ACC112 (cell line): ENCODE measurements around the gene KCNMB2.
"Not testable (repeated sequence)": the region's sequence is repeated elsewhere in the genome, so short reads cannot be mapped to it uniquely, and the experiment has no call there.

ENCODE experiments used
- H2AFZ ChIP-seq: fragments of 200-600 bp; sonication (generic); one replicate; pipeline ENCODE4 v1.6.0; 2017; ENCODE audit warnings: antibody characterized with exemption, low read length; ENCODE audit not compliant: unreplicated experiment
- H3K27ac ChIP-seq: fragments of 200-600 bp; sonication (generic); 2 replicates; pipeline ENCODE4 v1.5.1; 2014; ENCODE audit warnings: low read depth, mild to moderate bottlenecking, antibody characterized with exemption, low read length, moderate library complexity
- H3K27me3 ChIP-seq: fragments of 200-600 bp; sonication (generic); 2 replicates; pipeline ENCODE4 v1.6.1; 2014; ENCODE audit warnings: mild to moderate bottlenecking, antibody characterized with exemption, low read length, moderate library complexity, mixed read lengths; ENCODE audit not compliant: insufficient read depth
- H3K36me3 ChIP-seq: fragments of 200-600 bp; sonication (generic); 2 replicates; pipeline ENCODE4 v1.6.1; 2016; ENCODE audit warnings: mild to moderate bottlenecking, antibody characterized with exemption, low read length, moderate library complexity, mixed read lengths; ENCODE audit not compliant: insufficient read depth
- H3K4me1 ChIP-seq: fragments of 200-600 bp; sonication (generic); one replicate; pipeline ENCODE4 v1.6.1; 2016; ENCODE audit warnings: low read length, mixed read lengths; ENCODE audit not compliant: insufficient read depth, unreplicated experiment, control insufficient read depth
- H3K4me3 ChIP-seq: fragments of 200-600 bp; sonication (generic); 2 replicates; pipeline ENCODE4 v1.5.1; 2014; ENCODE audit warnings: mild to moderate bottlenecking, low read depth, low read length
- H3K79me2 ChIP-seq: fragments of 200-600 bp; sonication (generic); one replicate; pipeline ENCODE4 v1.6.0; 2016; ENCODE audit warnings: low read length; ENCODE audit not compliant: control insufficient read depth, unreplicated experiment, insufficient read depth

Gene KCNMB2

DNA sequence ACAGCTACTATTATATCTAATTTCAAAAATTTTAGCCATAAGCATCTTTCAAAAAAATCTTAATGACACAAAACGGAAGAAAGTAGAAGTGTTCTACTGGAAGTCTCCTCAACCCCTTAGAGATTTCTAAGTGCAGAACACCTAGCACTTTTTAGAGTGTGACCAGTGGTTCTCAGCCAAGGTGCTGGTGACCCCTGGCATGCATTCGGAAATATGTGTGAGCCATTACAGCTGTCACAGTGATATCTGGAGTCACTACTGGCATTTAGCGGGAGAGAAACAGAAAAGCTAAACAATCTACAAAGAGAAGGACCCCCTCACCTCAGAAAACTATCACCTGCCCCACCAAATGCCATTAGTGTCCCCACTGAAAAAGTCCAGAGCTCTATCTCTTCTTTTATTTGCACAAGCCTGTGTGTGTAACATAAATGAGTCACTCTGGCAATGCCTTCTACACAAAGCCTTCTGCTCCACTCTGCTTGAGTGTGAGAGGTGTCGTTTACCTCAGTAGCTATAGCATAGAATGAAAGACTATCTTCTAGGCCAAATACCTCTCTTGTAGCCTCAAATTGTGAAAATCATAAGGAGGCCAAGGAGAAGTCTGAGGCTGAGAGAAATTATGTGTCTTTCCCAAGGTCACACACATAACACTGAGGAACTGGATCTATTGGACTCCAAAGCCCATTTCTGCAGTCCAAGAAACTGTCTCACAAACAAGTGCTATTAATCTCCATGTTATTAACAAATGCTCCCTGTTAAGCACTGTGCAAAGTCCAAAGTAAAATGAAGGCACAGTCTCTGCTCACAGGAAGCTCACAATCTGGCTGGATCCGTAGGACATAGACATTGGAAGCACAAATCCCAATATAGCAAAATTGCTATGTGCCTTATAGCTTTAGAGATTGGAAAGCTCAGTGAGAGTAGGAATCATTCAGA lies 28.5 kb upstream of the KCNMB2 start:
- Histone ChIP-seq H3K36me3 (no peaks in the 10 kb centered on the region), H3K79me2 (no peaks in the 10 kb centered on the region), H3K4me3 (no peak overlapping the region), H3K27ac (no peak overlapping the region), H3K4me1 (no peaks in the 10 kb centered on the region), H2AFZ (no peak overlapping the region), H3K27me3 (no peaks in the 10 kb centered on the region)

DNA sequence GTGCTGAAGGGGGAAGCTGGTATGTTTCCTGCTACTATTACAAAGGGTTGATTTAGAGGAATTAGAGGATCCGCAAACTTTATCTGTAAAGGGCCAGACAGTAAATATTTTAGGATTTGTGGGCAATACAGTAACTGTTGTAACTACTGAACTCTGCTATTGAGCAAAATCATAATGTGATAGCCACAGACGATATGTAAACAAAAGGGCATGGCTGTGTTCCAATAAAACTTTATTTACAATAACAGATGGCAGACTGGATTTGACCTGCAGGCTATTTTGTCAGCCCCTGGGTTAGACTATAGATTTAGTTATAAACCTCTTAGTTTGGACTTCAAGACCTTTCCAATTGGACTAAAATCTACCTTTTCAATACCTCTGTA lies 27.8 kb upstream of the KCNMB2 start:
- Histone ChIP-seq H3K36me3 (no peaks in the 10 kb centered on the region), H2AFZ (no peak overlapping the region), H3K4me1 (no peaks in the 10 kb centered on the region), H3K27me3 (no peaks in the 10 kb centered on the region), H3K27ac (no peak overlapping the region), H3K79me2 (no peaks in the 10 kb centered on the region), H3K4me3 (no peak overlapping the region)

DNA sequence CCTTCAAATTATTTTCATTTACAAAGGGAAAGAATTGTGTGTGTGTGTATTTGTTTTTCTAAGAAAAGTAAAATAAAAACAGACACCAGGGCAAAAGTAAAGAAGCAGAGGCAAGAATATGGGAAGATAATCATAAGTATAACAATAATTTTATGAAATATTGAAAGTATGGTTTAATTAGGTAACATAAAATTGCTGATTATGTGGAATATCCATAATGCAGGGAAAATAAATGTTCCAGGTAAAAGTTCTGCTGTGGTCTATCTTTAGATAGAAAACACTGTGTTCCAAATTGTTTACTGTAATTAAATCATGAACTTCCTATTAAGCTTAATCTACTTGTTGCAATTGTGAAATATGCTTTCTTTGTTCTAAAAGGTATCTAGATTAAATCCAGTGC lies 25.7 kb upstream of the KCNMB2 start:
- Histone ChIP-seq H3K4me1 (no peaks in the 10 kb centered on the region), H2AFZ (no peak overlapping the region), H3K27me3 (no peaks in the 10 kb centered on the region), H3K79me2 (no peaks in the 10 kb centered on the region), H3K4me3 (no peak overlapping the region), H3K36me3 (no peaks in the 10 kb centered on the region), H3K27ac (no peak overlapping the region)

DNA sequence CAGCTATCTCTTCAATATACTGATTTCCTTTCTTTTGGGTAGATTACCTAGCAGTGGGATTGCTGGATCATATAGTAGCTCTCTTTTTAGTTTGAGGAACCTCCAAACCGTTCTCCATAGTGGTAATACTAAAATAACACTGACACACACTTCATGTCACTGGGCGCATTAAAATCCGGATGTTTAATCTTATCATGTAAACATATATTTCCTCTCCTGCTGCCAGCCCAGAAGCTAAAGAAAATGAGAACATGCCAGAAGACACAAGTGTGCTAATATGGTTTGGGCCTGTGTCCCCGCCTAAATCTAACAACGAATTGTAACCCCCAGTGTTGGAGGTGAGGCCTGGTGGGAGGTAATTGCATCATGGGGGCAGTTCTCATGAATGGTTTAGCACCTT lies 23.6 kb upstream of the KCNMB2 start:
- H3K4me1 ChIP-seq, result no peaks in the 10 kb centered on the region
- no peaks in the 10 kb centered on the region for H3K79me2 ChIP-seq
- H3K27me3 ChIP-seq, result no peaks in the 10 kb centered on the region
- H3K4me3 ChIP-seq, result no peak overlapping the region
- H3K27ac ChIP-seq, result no peak overlapping the region
- no peak overlapping the region for H2AFZ ChIP-seq
- no peaks in the 10 kb centered on the region for H3K36me3 ChIP-seq

DNA sequence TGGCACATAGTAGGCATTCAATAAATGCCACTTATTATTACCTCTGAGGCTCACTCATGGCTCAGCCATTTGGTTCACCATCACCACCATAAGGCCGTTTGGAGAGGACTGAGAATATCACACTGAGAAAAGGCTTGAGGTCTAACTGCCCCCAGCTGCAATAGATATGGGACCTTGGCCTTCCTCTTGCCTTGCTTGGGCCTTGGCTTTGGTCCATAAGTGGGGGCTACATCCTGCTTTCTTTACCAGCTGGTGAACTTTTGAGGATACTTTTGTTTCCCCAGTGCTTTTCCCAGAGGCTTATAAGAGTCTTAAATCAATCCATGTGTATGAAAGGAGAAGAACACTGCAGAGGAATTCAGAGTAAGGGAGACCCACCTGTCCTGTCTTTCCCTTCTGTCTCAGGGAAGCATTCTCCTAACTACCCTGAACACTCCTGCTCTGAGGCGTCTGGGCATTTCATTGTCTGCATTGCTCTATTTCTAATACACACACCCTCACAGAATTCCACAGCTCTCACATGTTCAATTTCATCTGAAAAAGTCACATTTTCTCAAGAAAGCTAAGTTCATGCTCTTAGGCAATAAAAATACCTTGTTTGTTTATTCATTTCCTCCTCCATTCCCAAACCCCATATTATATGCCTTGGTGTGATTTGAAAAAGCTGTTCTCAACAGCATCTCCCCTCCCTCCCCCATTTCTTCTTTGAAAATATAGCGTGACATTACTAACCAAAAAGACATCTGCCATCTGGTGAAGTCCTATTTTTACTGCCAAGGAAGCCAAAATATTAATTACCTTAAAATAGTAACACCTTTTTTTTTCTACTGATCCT lies 22.5 kb upstream of the KCNMB2 start:
- no peaks in the 10 kb centered on the region for H3K36me3 ChIP-seq
- no peak overlapping the region for H2AFZ ChIP-seq
- H3K4me3 ChIP-seq, result no peak overlapping the region
- no peaks in the 10 kb centered on the region for H3K79me2 ChIP-seq
- H3K27me3 ChIP-seq, result no peaks in the 10 kb centered on the region
- no peaks in the 10 kb centered on the region for H3K4me1 ChIP-seq
- no peak overlapping the region for H3K27ac ChIP-seq

DNA sequence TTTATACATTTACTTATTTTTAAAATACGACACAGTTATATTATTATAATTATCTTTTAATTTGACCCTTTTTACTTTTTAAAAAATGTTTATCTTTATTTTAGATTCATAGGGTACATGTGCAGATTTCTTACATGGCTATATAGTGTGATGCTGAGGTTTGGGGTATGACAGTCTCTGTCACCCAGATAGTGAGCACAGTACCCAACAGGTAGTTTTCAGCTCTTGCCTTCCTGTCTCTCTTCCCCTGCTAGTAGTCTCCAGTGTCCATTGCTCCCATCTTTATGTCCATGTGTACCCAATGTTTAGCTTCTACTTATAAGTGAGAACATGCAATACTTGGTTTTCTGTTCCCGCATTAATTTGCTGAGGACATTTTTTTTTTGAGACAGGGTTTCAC lies 21.8 kb upstream of the KCNMB2 start:
- Histone ChIP-seq H3K79me2 (no peaks in the 10 kb centered on the region), H3K27ac (no peak overlapping the region), H3K4me1 (no peaks in the 10 kb centered on the region), H2AFZ (no peak overlapping the region), H3K36me3 (no peaks in the 10 kb centered on the region), H3K27me3 (no peaks in the 10 kb centered on the region), H3K4me3 (no peak overlapping the region)

DNA sequence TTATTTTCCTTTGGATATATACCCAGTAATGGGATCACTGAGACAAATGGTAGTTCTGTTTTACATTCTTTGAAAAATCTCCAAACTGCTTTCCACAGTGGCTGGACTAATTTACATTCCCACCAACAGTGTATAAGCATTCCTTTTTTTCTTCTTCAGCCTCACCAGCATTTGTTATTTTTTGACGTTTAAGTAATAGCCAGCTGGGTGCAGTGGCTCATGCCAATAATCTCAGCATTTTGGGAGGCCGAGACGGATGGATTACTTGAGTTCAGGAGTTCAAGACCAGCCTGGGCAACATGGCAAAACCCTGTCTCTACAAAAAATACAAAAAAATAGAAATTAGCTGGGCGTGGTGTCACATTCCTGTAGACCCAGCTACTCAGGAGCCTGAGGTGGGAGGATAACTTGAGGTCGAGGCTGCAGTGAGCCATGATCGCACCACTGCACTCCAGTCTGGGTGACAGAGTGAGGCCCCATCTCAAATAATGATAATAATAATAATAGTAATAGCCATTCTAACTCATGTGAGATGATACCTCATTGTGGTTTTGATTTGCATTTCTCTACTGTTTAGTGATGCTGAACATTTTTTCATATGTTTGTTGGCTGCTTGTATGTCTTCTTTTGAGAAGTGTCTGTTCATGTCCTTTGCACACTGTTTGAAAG lies 21.0 kb upstream of the KCNMB2 start:
- not testable (repeated sequence) for H3K27me3 ChIP-seq, H3K4me1 ChIP-seq

DNA sequence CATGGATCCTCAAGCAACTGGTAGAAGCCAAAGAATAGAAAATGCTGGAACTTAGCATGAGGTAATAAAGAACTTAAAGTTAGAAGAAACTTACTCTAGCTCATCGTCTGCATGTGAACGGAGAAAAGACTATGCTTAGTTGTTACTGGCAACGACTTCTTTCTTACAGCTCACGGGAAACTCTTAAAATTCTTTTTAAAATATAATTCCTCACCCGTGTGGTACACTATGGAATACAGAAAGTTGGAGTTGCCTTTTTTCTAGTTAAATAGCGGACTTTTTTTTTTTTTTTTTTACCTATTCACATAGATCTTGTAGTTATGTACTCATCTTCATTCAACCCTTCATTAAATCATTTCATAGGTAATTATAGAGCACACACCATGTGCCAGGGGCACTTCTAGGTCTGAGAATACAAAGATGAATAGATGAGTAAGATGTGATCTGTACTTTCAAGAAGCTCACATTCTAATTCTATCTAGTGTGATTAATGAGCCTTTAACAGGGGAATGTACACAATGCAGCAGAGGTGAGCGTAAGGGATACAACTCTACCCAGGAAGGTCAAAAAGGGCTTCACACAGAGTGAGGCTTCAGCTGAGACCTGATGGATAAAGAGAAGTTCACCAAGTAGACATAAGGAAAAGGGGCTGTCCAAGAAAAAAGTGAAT lies 18.4 kb upstream of the KCNMB2 start:
- Histone ChIP-seq H3K36me3 (no peaks in the 10 kb centered on the region), H2AFZ (no peak overlapping the region), H3K4me1 (no peaks in the 10 kb centered on the region), H3K27ac (no peak overlapping the region), H3K4me3 (no peak overlapping the region), H3K79me2 (no peaks in the 10 kb centered on the region), H3K27me3 (no peaks in the 10 kb centered on the region)

More for the DNA sequence above, 21.0 kb upstream of the KCNMB2 start:
- H2AFZ ChIP-seq, H3K4me3 ChIP-seq, H3K36me3 ChIP-seq, H3K79me2 ChIP-seq, H3K27ac ChIP-seq: not testable (repeated sequence)

DNA sequence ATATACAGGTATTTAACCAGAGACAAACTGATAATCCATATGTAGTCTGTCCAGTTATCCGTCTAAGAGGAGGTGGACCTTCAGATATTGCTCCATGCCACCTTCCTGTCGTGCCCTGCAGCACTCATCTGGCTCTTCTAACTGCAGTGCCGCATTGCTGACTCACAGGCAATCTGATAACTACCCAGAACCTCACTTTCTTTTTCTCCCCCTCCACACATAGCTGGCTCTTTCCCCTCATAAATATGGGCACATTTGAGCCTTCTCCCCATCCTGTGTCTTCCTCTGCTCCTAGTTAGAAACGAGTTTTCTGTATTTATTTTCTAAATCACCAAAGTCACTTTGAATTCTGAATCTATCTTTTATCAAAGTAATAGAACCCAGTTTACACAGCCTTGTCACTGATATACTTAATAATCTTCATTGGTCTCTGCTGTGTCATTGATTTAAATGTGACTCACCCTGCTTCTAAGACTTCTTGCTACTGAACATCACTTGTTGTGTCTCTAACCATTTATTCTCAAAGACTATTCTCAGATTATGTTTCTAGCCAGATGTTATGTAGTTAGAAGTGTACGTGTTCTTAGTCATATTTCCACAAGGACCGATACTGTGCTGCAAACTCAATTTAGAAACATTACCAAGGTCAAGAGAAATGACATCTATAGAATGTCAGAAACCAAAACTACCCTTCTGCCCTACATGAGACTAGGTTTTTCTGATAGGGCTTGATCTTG lies 17.4 kb upstream of the KCNMB2 start:
- peak overlapping the region; percentile 32 for H2AFZ ChIP-seq
- H3K27ac ChIP-seq, result no peak overlapping the region
- no peaks in the 10 kb centered on the region for H3K79me2 ChIP-seq
- H3K36me3 ChIP-seq, result no peaks in the 10 kb centered on the region
- no peak overlapping the region for H3K4me3 ChIP-seq
- no peaks in the 10 kb centered on the region for H3K4me1 ChIP-seq
- H3K27me3 ChIP-seq, result no peaks in the 10 kb centered on the region

DNA sequence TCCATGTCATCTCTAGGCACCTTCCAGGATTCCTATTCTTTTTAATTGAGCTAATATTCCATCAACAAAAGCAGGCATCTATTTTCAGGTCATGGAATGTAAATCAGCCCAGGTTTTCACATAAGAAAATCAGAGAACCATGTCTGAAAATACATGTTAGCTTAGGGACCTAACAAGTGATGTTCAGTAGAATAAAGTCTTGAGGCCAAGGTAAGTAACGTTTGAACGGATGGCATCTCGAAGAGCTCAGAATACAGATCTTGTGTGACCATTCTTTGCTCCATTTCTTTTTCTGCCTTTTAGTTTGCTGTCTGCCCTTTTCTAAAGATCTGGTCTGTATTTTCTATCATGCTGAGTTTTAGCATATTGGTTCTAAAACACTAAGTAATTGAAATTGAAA lies 16.5 kb upstream of the KCNMB2 start:
- H3K4me1 ChIP-seq, result no peaks in the 10 kb centered on the region
- no peak overlapping the region for H2AFZ ChIP-seq
- no peak overlapping the region for H3K4me3 ChIP-seq

More for the DNA sequence above, 16.5 kb upstream of the KCNMB2 start:
- Histone ChIP-seq H3K27ac (no peak overlapping the region), H3K36me3 (no peaks in the 10 kb centered on the region), H3K79me2 (no peaks in the 10 kb centered on the region), H3K27me3 (no peaks in the 10 kb centered on the region)
